Stimulated activated CD8-positive, alpha-beta memory T cell treated with anti-CD3 and anti-CD28 coated beads, Interleukin-4, amount 100 ng/mL, for 1 hour (primary cell): ENCODE results near the gene YWHAE.
"Not testable (repeated sequence)": the region's sequence is repeated elsewhere in the genome, so short reads cannot be mapped to it uniquely, and the experiment has no call there.

Experiments
- DNase-seq, 2 donors: peaks; one replicate each; pipeline ENCODE4 v3.0.0-alpha.2; 2020; ENCODE audit warnings: low read depth in 2 of 2, low spot score in 1 of 2

YWHAE gene

GRCh38 chr17:1399679-1400512, at the start of gene YWHAE:
TSS of gene YWHAE (minus strand) at chr17:1400222. CDS start at chr17:1400110, 112 bp downstream.
- DNase-seq = peak; percentile 91 to 92

- DNase-seq = no peak
Observed at GRCh38 chr17:1449412-1449967, 49.5 kb upstream of the YWHAE start.

- DNase-seq = no peak
Observed at GRCh38 chr17:1447052-1447451, 47.0 kb upstream of the YWHAE start.

- DNase-seq = no peak
Observed at GRCh38 chr17:1446201-1446600, 46.2 kb upstream of the YWHAE start.

GRCh38 chr17:1445695-1446094, 45.7 kb upstream of the YWHAE start:
- DNase-seq = not testable (repeated sequence)

- DNase-seq = not testable (repeated sequence)
Observed at GRCh38 chr17:1442721-1443120, 42.7 kb upstream of the YWHAE start.

DNA sequence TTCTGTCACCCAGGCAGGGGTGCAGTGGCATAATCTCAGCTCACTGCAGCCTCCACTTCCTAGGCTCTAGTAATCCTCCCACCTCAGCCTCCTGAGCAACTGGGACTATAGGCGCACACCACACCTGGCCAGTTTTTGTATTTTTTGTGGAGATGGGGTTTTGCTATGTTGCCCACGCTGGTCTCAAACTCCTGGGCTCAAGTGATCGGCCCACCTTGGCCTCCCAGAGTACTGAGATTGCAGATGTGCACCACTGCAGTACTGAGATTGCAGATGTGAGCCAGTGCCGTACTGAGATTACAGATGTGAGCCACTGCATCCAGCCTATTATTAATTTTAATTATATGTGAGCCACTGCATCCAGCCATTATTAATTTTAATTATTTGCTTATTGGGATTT, 42.2 kb upstream of the YWHAE start:
- no peak for DNase-seq

- DNase-seq = no peak
Observed at GRCh38 chr17:1440921-1441320, 40.9 kb upstream of the YWHAE start.

DNA sequence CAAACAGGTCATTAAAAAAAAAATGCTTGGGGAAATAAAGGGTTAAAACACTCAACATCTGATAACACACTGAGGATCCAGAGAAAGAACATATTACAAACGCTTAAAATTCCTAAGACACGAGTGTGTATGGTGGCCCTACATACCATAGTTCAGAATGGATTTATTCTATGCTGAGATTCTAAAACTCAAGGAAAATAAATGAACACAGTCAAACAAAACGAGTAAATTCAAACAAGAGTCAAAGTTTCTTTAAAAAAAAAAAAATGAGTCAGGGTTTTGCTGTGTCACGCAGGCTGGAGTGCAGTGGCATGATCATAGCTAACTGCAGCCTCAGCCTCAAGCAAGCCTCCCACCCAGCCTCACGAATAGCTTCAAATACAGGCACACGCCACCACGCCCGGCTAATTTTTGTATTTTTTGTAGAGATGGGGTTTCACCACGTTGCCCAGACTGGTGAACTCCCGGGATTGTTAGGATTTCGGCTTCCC, 38.6 kb upstream of the YWHAE start:
- DNase-seq = no peak

DNA sequence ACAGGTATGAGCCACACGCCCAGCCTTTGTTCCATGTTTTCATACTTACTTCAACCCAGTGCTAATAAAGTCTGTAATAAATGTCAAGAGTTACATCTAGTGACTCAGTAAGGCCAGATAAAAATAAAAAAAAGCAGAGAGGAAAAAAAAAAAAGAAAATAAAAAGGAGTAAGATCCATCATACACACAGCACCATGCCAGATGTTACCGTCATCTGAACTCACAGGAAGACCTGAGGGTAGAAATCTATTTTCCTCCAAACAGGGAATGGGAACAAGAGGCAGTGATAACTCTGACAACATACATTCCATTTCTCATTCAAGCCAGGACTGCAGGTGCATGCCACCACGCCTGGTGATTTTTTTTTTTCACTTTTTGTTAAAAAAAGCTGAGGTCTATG, 35.3 kb upstream of the YWHAE start:
- DNase-seq = no peak

DNA sequence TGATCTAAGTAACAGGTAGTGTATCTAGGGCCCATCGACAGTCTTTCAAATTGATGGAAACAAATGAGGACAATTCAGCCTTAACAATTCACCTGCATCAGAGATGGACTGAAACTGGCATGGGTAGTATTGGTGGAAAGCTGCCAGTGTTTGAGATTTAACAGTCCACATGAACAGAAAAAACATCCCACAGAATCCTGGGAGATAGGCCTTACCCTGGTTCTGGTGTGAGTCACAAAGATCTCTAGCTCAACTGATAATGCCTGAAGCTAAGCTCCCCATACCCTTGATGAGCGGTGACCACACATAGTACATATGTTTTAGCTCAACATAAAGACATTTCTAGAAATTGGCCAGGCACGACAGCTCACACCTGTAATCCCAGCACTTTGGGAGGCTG, 34.1 kb upstream of the YWHAE start:
- no peak for DNase-seq

DNA sequence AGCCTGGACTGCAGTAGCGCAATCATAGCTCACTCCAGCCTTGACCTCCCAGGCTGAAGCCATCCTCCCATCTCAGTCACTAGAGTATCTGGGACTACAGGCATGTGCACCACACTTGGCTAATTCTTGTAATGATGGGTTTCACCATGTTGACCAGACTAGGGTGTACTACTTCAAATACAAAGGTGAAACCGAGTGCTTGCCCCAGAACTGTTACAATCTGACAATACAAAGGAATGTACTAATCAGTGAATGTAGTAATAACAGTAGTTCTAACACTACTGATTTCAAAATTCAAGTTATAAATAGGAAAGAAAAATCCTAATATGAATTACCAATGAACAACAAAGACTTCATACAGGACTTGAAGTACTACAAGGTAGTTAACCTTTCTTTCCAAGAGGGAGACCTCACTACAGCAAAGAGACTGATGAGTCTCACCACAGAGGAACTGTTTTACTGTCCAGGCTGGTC, 31.6 kb upstream of the YWHAE start:
- DNase-seq = no peak

GRCh38 chr17:1423456-1424135, 23.6 kb upstream of the YWHAE start:
- no peak for DNase-seq

DNA sequence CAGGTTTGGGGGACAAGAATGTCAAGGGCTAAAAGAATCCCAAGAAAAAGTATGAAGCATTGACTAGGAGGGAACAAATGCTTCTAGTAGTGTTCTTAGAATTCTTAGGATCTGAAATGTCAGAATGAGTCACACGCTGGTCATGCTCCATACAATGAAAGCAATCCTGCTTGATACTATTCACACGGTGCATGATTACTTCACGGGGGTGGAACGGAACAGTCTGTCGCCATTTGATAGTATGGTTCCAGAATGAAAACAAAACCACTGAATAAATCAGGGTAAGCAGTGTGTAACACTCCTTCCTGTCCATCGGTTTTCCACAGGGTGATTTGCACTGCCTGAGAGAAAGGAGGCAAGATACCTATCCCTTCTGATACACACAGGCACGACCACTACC, 22.9 kb upstream of the YWHAE start:
- no peak for DNase-seq

GRCh38 chr17:1421470-1421869, 21.4 kb upstream of the YWHAE start:
- no peak for DNase-seq

DNA sequence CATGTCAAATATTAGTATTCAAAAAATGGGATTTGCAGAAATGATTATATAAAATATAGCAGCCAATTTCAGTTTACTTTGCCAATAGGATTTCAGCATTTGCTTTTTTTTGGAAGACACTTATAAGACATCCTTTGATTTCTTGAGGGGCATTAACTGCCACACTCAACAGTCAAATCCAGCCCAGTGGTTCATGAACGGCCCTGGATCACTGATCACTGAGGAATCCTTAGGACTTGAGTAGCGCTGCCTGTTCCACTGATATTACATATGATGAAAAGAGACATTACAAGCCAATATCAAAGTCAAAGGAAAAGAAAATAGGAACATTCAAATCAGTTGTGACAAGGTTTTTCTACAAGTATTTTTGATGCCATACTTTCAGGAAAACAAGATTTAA, 21.0 kb upstream of the YWHAE start:
- DNase-seq = no peak

DNA sequence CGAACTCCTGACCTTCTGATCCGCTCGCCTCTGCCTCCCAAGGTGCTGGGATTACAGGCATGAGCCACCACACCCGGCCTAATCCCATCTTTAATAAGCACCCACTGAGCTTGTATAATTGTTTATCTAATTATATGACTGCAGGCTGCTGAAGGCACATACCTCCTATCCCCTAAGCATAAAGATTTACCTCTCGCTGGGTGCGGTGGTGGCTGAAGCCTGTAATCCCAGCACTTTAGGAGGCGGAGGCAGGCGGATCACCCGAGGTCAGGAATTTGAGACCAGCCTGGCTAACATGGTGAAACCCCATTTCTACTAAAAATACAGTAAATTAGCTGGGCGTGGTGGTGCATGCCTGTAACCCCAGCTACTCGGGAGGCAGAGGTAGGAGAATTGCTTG, 20.1 kb upstream of the YWHAE start:
- no peak for DNase-seq

DNA sequence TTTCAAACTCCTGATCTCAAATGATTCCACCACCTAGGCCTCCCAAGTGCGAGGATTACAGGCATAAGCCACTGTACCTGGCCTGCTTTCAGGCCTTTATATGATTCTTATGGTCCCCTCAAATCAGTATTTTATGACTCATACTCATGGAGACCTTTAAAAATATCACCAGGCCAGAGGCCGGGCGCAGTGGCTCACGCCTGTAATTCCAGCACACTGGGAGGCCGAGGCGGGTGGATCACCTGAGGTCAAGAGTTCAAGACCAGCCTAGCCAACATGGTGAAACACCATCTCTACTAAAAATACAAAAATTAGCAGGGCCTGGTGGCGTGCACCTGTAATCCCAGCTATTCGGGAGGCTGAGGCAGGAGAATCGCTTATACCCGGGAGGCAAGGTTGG, 18.5 kb upstream of the YWHAE start:
- DNase-seq = not testable (repeated sequence)

DNA sequence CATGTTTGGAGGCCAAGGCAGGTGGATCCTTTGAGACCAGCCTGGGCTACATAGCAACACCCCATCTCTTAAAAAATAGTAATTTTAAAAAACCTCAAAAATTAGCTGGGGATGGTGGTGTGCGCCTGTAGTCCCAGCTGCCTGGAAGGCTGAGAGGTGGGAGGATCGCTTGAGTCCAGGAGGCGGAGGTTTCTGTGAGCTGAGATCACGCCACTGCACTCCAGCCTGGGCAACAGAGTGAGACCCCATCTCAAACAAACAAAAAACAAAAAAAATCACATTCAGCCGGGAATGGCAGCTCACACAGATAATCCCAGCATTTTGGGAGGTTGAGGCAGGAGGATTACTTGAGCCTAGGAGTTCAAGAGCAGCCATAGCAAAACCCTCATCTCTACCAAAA, 16.4 kb upstream of the YWHAE start:
- DNase-seq = no peak

- DNase-seq = no peak
Observed at GRCh38 chr17:1414634-1415033, 14.6 kb upstream of the YWHAE start.

DNA sequence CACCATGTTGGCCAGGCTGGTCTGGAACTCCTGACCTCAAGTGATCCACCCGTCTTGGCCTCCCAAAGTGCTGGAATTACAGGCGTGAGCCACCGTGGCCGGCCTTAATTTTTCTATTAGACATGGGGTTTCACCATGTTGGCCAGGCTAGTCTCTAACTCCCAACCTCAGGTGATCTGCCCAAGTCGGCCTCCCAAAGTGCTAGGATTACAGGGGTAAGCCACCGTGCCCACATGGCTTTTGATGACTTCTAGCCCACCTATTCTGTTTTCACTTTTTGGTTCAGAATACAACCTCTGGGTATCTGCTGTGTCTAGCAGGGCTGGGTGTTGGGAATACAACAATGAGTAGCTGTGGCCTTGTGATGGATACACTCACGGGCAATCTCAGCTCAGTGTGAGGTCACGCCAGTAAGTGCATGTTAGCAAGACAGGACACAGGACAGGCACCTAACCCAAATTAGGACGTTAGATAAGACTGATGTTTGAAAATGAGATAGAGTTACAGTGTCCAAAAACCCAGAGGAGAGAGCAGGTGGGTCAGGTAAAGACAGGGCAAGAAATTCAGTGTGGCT, 14.1 kb upstream of the YWHAE start:
- DNase-seq = no peak
